Stimulated activated CD4-positive, alpha-beta T cell treated with anti-CD3 and anti-CD28 coated beads, TNF-alpha, amount 100 ng/mL, for 1 hour (primary cell): Measurements from ENCODE around the gene SLC2A13.
"Not testable (repeated sequence)": the region's sequence is repeated elsewhere in the genome, so short reads cannot be mapped to it uniquely, and the experiment has no call there.

Experiments
- DNase-seq, 3 donors: peaks; one replicate each; pipeline ENCODE4 v3.0.0-alpha.2; 2020; ENCODE audit warnings: low read depth in 3 of 3, low spot score in 1 of 3

The SLC2A13 gene

GRCh38 chr12:40105265-40105514 lies 691 bp downstream of the SLC2A13 start:
- DNase-seq, result no peak

GRCh38 chr12:40104461-40105264 lies 1.2 kb downstream of the SLC2A13 start:
- DNase-seq, result no peak

GRCh38 chr12:40103043-40103442 lies 2.8 kb downstream of the SLC2A13 start:
- DNase-seq, result no peak

- DNase-seq, result no peak
Measured at GRCh38 chr12:40101747-40102146, 4.1 kb downstream of the SLC2A13 start.

GRCh38 chr12:40099423-40099853 lies 6.4 kb downstream of the SLC2A13 start:
- no peak for DNase-seq

GRCh38 chr12:40098406-40099145 lies 7.3 kb downstream of the SLC2A13 start:
- no peak for DNase-seq

GRCh38 chr12:40093512-40093911 lies 12.4 kb downstream of the SLC2A13 start:
- no peak for DNase-seq

- no peak for DNase-seq
Measured at GRCh38 chr12:40086471-40086870, 19.4 kb downstream of the SLC2A13 start.

GRCh38 chr12:40078266-40078665 lies 27.6 kb downstream of the SLC2A13 start:
- DNase-seq, result no peak

- DNase-seq, result no peak
Measured at GRCh38 chr12:40075458-40075857, 30.4 kb downstream of the SLC2A13 start.

- DNase-seq, result no peak
Measured at GRCh38 chr12:40068416-40068815, 37.5 kb downstream of the SLC2A13 start.

- DNase-seq, result no peak
Measured at GRCh38 chr12:40065636-40066035, 40.2 kb downstream of the SLC2A13 start.

- no peak for DNase-seq
Measured at GRCh38 chr12:40063414-40063813, 42.5 kb downstream of the SLC2A13 start.

GRCh38 chr12:40058721-40059190 lies 47.1 kb downstream of the SLC2A13 start:
- no peak for DNase-seq

- DNase-seq, result no peak
Measured at GRCh38 chr12:40056373-40056772, 49.5 kb downstream of the SLC2A13 start.

- no peak for DNase-seq
Measured at GRCh38 chr12:40055776-40056175, 50.1 kb downstream of the SLC2A13 start.

GRCh38 chr12:40055228-40055579 lies 50.7 kb downstream of the SLC2A13 start:
- no peak for DNase-seq

- DNase-seq, result no peak
Measured at GRCh38 chr12:40054555-40055227, 51.2 kb downstream of the SLC2A13 start.

- DNase-seq, result no peak
Measured at GRCh38 chr12:40049268-40049667, 56.6 kb downstream of the SLC2A13 start.

- DNase-seq, result not testable (repeated sequence)
Measured at GRCh38 chr12:40047002-40047401, 58.9 kb downstream of the SLC2A13 start.

- DNase-seq, result no peak
Measured at GRCh38 chr12:40045656-40046055, 60.2 kb downstream of the SLC2A13 start.

- no peak for DNase-seq
Measured at GRCh38 chr12:40044396-40044795, 61.5 kb downstream of the SLC2A13 start.
